Hepatocyte (in vitro differentiated cells): ENCODE data around the gene CELA2B. TPM values are rescaled to one million over a fixed set of nuclear protein-coding genes. Genes with fewer than 3 reads are reported as not detected.

Experiments used
- DNase-seq: peaks from one replicate; pipeline ENCODE4 v3.0.0-alpha.2; 2016; ENCODE audit warnings: low spot score
- H2AFZ ChIP-seq: fragments of 200-600 bp; sonication (generic); 2 replicates; pipeline ENCODE4 v1.6.0; 2016; ENCODE audit warnings: antibody characterized with exemption, mild to moderate bottlenecking
- H3K27ac ChIP-seq: fragments of 200-600 bp; sonication (generic); 2 replicates; pipeline ENCODE4 v1.5.1; 2016; ENCODE audit warnings: mild to moderate bottlenecking
- H3K27me3 ChIP-seq: fragments of 200-600 bp; sonication (generic); 2 replicates; pipeline ENCODE4 v1.6.1; 2016
- H3K36me3 ChIP-seq: fragments of 200-600 bp; sonication (generic); replicated peaks from 2 replicates; pipeline ENCODE4 v1.5.1; 2016; ENCODE audit warnings: low read depth; ENCODE audit not compliant: insufficient read depth
- H3K4me1 ChIP-seq: fragments of 200-600 bp; sonication (generic); 2 replicates; pipeline ENCODE4 v1.5.1; 2016; ENCODE audit warnings: mild to moderate bottlenecking, moderate library complexity; ENCODE audit not compliant: insufficient read depth
- H3K4me2 ChIP-seq: fragments of 200-600 bp; sonication (generic); 2 replicates; pipeline ENCODE4 v1.6.0; 2016
- H3K4me3 ChIP-seq: fragments of 200-600 bp; sonication (generic); 2 replicates; pipeline ENCODE4 v1.5.1; 2016; ENCODE audit warnings: mild to moderate bottlenecking
- H3K79me2 ChIP-seq: fragments of 200-600 bp; sonication (generic); 2 replicates; pipeline ENCODE4 v1.6.0; 2017; ENCODE audit warnings: mild to moderate bottlenecking
- H3K9me2 ChIP-seq: fragments of 200-600 bp; sonication (generic); replicated peaks from 2 replicates; pipeline ENCODE4 v1.6.0; 2017; ENCODE audit warnings: mild to moderate bottlenecking; ENCODE audit not compliant: insufficient read depth
- H3K9me3 ChIP-seq: fragments of 200-600 bp; sonication (generic); 2 replicates; pipeline ENCODE4 v1.5.1; 2016; ENCODE audit warnings: low read depth, mild to moderate bottlenecking
- H4K20me1 ChIP-seq: fragments of 200-600 bp; sonication (generic); 2 replicates; pipeline ENCODE4 v1.6.0; 2016; ENCODE audit warnings: mild to moderate bottlenecking; ENCODE audit not compliant: insufficient read depth, poor library complexity, severe bottlenecking
- CTCF ChIP-seq: fragments of 200-600 bp; sonication (generic); IDR thresholded peaks from 2 replicates; pipeline ENCODE4 v1.5.1; 2016; ENCODE audit warnings: antibody characterized with exemption, mild to moderate bottlenecking; ENCODE audit not compliant: poor library complexity
- EZH2 ChIP-seq: fragments of 200-600 bp; sonication (generic); IDR thresholded peaks from 2 replicates; pipeline ENCODE4 v1.6.1; 2016; ENCODE audit warnings: antibody characterized with exemption, mild to moderate bottlenecking, borderline replicate concordance
- EZH2phosphoT487 ChIP-seq: fragments of 200-600 bp; sonication (generic); IDR thresholded peaks from one replicate; pipeline ENCODE4 v1.6.1; 2018; ENCODE audit warnings: antibody characterized with exemption, mild to moderate bottlenecking, low read depth, moderate library complexity; ENCODE audit not compliant: unreplicated experiment, severe bottlenecking
- WGBS: methylation state at CpG from one replicate; pipeline ENCODE4 v1.1.6; 2016; ENCODE audit warnings: low lambda C conversion rate; ENCODE audit errors: missing lambda C conversion rate; 5-methylcytosine and 5-hydroxymethylcytosine counted together
- polyA plus RNA-seq: library from polyadenylated mRNA; unstranded; fragments of >200 nt; fragmentation: Nextera tagmentation; extraction: Ambion mirVana; gene quantifications from 2 replicates; pipeline ENCODE4 v1.2.1, GENCODE V29; 2016
- total RNA-seq: library from RNA; depleted of rRNA; stranded (reverse); fragments of >200 nt; gene quantifications from 2 replicates; pipeline ENCODE4 v1.2.3, GENCODE V29; 2014

Gene CELA2B
- total and polyA plus RNA-seq, 2 experiments from 2014 or later: 0.73 to 1.4 TPM

DNA sequence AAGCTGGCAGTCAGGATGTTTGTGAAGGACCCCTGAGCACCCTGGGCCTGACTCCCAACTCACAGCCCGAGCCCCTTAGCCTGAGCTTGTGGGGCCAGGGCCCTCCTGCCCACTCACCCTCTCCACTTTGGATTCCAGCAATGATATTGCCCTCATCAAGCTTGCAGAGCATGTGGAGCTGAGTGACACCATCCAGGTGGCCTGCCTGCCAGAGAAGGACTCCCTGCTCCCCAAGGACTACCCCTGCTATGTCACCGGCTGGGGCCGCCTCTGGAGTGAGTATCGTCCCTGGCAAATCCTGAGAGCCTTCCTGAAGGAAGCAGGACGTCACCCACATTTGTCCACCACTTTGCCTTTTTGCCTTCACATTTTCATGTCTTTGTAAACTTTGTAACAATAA, 32.6 kb upstream of the CELA2B start:
- Histone ChIP-seq H3K9me2 (no peaks in the 10 kb centered on the region), H2AFZ (no peak overlapping the region), H3K9me3 (no peaks in the 10 kb centered on the region), H4K20me1 (no peaks in the 10 kb centered on the region), H3K27ac (no peak overlapping the region), H3K4me1 (no peaks in the 10 kb centered on the region), H3K4me2 (no peak overlapping the region), H3K4me3 (no peak overlapping the region), H3K79me2 (no peaks in the 10 kb centered on the region), H3K27me3 (no peaks in the 10 kb centered on the region), H3K36me3 (no peaks in the 10 kb centered on the region)
- no peak for TF ChIP-seq EZH2phosphoT487
- no peak for TF ChIP-seq CTCF
- no peak for TF ChIP-seq EZH2
- 63% methylated on average over 5 of the region's 5 CpGs for WGBS
- no peak for DNase-seq

DNA sequence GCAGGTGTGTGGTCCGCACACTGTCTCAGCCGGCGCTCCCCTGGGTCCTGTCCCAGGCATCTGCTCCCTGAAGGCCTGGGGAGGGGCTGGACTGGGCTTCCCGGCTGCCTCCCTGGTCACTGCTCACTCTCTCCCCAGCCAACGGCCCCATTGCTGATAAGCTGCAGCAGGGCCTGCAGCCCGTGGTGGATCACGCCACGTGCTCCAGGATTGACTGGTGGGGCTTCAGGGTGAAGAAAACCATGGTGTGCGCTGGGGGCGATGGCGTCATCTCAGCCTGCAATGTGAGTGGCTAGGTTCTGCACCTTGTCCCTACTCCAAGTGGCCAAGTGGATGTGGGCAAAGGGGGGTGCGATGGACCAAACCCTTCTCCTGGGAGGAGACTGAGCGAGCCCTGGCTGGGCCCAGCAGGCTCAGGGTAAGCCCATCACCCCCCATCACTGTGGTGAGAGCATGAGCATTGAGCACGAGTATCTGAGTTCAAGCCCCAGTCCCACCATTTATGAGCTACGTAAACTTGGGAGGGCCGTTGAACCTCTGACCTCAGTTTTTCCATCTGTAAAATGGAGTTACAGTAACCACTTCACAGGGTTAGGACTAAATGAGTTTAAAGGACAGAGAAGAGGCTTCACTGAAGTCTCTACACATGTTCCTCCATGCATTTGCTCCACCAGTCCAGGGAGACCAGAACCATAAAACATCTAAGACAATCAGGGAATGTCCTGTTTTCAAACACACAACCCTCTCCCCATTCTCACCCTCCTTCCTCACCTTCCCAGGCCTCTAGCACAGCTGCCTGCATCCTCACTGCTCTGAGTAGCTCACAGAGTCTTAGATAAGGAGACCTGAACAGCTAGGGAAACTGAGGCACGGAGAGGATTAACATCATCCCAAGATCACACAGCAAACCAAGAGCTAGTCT, 31.2 kb upstream of the CELA2B start:
- Histone ChIP-seq H3K4me3 (no peak overlapping the region), H3K27me3 (no peaks in the 10 kb centered on the region), H3K4me2 (no peak overlapping the region), H3K9me2 (no peaks in the 10 kb centered on the region), H2AFZ (no peak overlapping the region), H4K20me1 (no peaks in the 10 kb centered on the region), H3K9me3 (no peaks in the 10 kb centered on the region), H3K36me3 (no peaks in the 10 kb centered on the region), H3K79me2 (no peaks in the 10 kb centered on the region), H3K4me1 (no peaks in the 10 kb centered on the region), H3K27ac (no peak overlapping the region)
- 74% methylated on average over 17 of the region's 17 CpGs for WGBS
- TF ChIP-seq CTCF: no peak
- no peak for TF ChIP-seq EZH2phosphoT487
- TF ChIP-seq EZH2: no peak
- no peak for DNase-seq

DNA sequence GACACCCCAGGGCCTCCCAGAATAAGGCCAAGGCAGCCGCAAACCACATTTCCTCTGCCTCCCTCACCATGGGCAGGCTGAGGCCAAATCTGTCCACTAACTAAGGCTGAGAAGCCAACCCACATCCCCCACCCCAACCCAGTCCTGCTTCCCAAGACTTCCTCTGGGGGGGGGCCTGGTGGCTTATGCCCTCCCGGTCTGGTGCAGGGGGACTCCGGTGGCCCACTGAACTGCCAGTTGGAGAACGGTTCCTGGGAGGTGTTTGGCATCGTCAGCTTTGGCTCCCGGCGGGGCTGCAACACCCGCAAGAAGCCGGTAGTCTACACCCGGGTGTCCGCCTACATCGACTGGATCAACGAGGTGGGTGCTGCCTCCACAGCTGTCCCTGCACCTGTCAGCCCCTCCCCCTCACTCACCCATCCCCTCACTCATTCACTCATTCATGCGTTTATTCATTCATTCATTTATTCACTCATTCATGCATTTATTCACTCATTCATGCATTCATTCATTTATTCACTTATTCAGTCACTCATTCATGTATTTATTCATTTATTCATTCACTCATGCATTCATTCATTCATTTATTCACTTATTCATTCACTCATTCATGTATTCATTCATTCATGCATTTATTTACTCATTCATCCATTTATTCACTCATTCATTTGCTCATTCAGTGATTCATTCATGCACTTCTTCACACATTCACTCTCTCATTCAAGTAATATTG, 30.3 kb upstream of the CELA2B start:
- Histone ChIP-seq H3K4me1 (no peaks in the 10 kb centered on the region), H4K20me1 (no peaks in the 10 kb centered on the region), H3K4me2 (no peak overlapping the region), H3K4me3 (no peak overlapping the region), H3K36me3 (no peaks in the 10 kb centered on the region), H3K79me2 (no peaks in the 10 kb centered on the region), H3K27ac (no peak overlapping the region), H3K9me3 (no peaks in the 10 kb centered on the region), H3K9me2 (no peaks in the 10 kb centered on the region), H2AFZ (no peak overlapping the region), H3K27me3 (no peaks in the 10 kb centered on the region)
- TF ChIP-seq CTCF: no peak
- 91% methylated on average over 13 of the region's 14 CpGs for WGBS
- no peak for DNase-seq
